ENCODE measurements around the gene FAM171A2. TPM values are rescaled to one million over a fixed set of nuclear protein-coding genes. Genes with fewer than 3 reads are reported as not detected.

Gene FAM171A2
- total RNA-seq, 3 donors from 2014 or later, result 0.88 to 2.9 (median 2.7) TPM

GRCh38 chr17:44382917-44383316 is 19.3 kb upstream of the FAM171A2 start:
- no peak for TF ChIP-seq POLR2A (IDR thresholded peaks at IDR 0.05)
- TF ChIP-seq POLR2AphosphoS5 (IDR thresholded peaks at IDR 0.05), result no peak
- no peak for TF ChIP-seq CTCF (IDR thresholded peaks at IDR 0.05)

GRCh38 chr17:44381810-44382305 is 18.2 kb upstream of the FAM171A2 start:
- no peaks in the 10 kb centered on the region for H3K36me3 ChIP-seq
- no peak overlapping the region for H3K4me3 ChIP-seq
- DNase-seq (ENCODE audit: low spot score in 2 of 2), result peak in 1 of 2 donors; percentile 30
- no peaks in the 10 kb centered on the region for H3K9me3 ChIP-seq
- H3K27ac ChIP-seq, result no peak overlapping the region
- TF ChIP-seq POLR2AphosphoS5 (IDR thresholded peaks at IDR 0.05) (no peak), CTCF (IDR thresholded peaks at IDR 0.05) (no peak), POLR2A (IDR thresholded peaks at IDR 0.05) (no peak)
- intact Hi-C loops (cut with DNase I; ENCODE audit: low total_unique reads), result no loop called here
- no peaks in the 10 kb centered on the region for H3K4me1 ChIP-seq
- H3K27me3 ChIP-seq, result no peaks in the 10 kb centered on the region

More at GRCh38 chr17:44382917-44383316, 19.3 kb upstream of the FAM171A2 start:
- Histone ChIP-seq H3K4me1 (no peaks in the 10 kb centered on the region), H3K9me3 (no peaks in the 10 kb centered on the region), H3K36me3 (no peaks in the 10 kb centered on the region), H3K27me3 (no peaks in the 10 kb centered on the region), H3K4me3 (no peak overlapping the region), H3K27ac (no peak overlapping the region)
- no peak for DNase-seq (ENCODE audit: low spot score in 2 of 2)
- intact Hi-C loops (cut with DNase I; ENCODE audit: low total_unique reads), result no loop called here

GRCh38 chr17:44380767-44381166 is 17.1 kb upstream of the FAM171A2 start:
- no peaks in the 10 kb centered on the region for H3K36me3 ChIP-seq
- TF ChIP-seq CTCF (IDR thresholded peaks at IDR 0.05) (no peak), POLR2AphosphoS5 (IDR thresholded peaks at IDR 0.05) (no peak), POLR2A (IDR thresholded peaks at IDR 0.05) (no peak)
- no peaks in the 10 kb centered on the region for H3K27me3 ChIP-seq
- intact Hi-C loops (cut with DNase I; ENCODE audit: low total_unique reads), result no loop called here
- no peak for DNase-seq (ENCODE audit: low spot score in 2 of 2)
- H3K9me3 ChIP-seq, result no peaks in the 10 kb centered on the region
- no peak overlapping the region for H3K4me3 ChIP-seq
- no peak overlapping the region for H3K27ac ChIP-seq
- H3K4me1 ChIP-seq, result no peaks in the 10 kb centered on the region

GRCh38 chr17:44379887-44380286 is 16.2 kb upstream of the FAM171A2 start:
- TF ChIP-seq POLR2AphosphoS5 (IDR thresholded peaks at IDR 0.05) (no peak), CTCF (IDR thresholded peaks at IDR 0.05) (no peak), POLR2A (IDR thresholded peaks at IDR 0.05) (no peak)
- Histone ChIP-seq H3K4me1 (no peaks in the 10 kb centered on the region), H3K36me3 (no peaks in the 10 kb centered on the region), H3K27me3 (no peaks in the 10 kb centered on the region), H3K9me3 (no peaks in the 10 kb centered on the region), H3K4me3 (no peak overlapping the region), H3K27ac (no peak overlapping the region)
- intact Hi-C loops (cut with DNase I; ENCODE audit: low total_unique reads), result no loop called here
- no peak for DNase-seq (ENCODE audit: low spot score in 2 of 2)

GRCh38 chr17:44378171-44378705 is 14.6 kb upstream of the FAM171A2 start:
- H3K27ac ChIP-seq, result no peak overlapping the region
- H3K36me3 ChIP-seq, result no peaks in the 10 kb centered on the region
- no peaks in the 10 kb centered on the region for H3K9me3 ChIP-seq
- H3K4me1 ChIP-seq, result no peaks in the 10 kb centered on the region
- intact Hi-C loops (cut with DNase I; ENCODE audit: low total_unique reads), result no loop called here
- no peaks in the 10 kb centered on the region for H3K27me3 ChIP-seq
- no peak overlapping the region for H3K4me3 ChIP-seq
- no peak for DNase-seq (ENCODE audit: low spot score in 2 of 2)
- no peak for TF ChIP-seq CTCF (IDR thresholded peaks at IDR 0.05)
